Measurements from ENCODE around the gene SDHB.

The SDHB gene

GRCh38 chr1:17001760-17002523 lies 51.9 kb downstream of the SDHB start:
- Histone ChIP-seq H3K9ac (ENCODE audit: low read length) (no peak overlapping the region), H3K27ac (ENCODE audit: low read length) (no peak overlapping the region), H3K36me3 (replicated peaks; ENCODE audit: low read depth, low read length) (no peaks in the 10 kb centered on the region), H3K9me3 (ENCODE audit: insufficient read depth, low read length) (no peaks in the 10 kb centered on the region), H3K4me1 (ENCODE audit: low read length) (no peaks in the 10 kb centered on the region), H2AFZ (ENCODE audit: low read depth, low read length) (no peak overlapping the region), H4K20me1 (ENCODE audit: insufficient read depth, low read length) (no peaks in the 10 kb centered on the region), H3K79me2 (ENCODE audit: low read length) (no peaks in the 10 kb centered on the region), H3K4me3 (ENCODE audit: low read length) (no peak overlapping the region), H3K4me2 (ENCODE audit: low read length) (no peak overlapping the region), H3K27me3 (ENCODE audit: low read depth, low read length) (no peaks in the 10 kb centered on the region)
- TF ChIP-seq EZH2phosphoT487 (IDR thresholded peaks at IDR 0.05; ENCODE audit: low read depth) = no peak
- TF ChIP-seq, protein P1, sequence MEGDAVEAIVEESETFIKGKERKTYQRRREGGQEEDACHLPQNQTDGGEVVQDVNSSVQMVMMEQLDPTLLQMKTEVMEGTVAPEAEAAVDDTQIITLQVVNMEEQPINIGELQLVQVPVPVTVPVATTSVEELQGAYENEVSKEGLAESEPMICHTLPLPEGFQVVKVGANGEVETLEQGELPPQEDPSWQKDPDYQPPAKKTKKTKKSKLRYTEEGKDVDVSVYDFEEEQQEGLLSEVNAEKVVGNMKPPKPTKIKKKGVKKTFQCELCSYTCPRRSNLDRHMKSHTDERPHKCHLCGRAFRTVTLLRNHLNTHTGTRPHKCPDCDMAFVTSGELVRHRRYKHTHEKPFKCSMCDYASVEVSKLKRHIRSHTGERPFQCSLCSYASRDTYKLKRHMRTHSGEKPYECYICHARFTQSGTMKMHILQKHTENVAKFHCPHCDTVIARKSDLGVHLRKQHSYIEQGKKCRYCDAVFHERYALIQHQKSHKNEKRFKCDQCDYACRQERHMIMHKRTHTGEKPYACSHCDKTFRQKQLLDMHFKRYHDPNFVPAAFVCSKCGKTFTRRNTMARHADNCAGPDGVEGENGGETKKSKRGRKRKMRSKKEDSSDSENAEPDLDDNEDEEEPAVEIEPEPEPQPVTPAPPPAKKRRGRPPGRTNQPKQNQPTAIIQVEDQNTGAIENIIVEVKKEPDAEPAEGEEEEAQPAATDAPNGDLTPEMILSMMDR (IDR thresholded peaks at IDR 0.05; ENCODE audit: low read depth, low read length) = no peak

GRCh38 chr1:16999863-17000262 lies 54.0 kb downstream of the SDHB start:
- Histone ChIP-seq H4K20me1 (ENCODE audit: insufficient read depth, low read length) (no peaks in the 10 kb centered on the region), H3K27me3 (ENCODE audit: low read depth, low read length) (no peaks in the 10 kb centered on the region), H2AFZ (ENCODE audit: low read depth, low read length) (no peak overlapping the region), H3K27ac (ENCODE audit: low read length) (no peak overlapping the region), H3K36me3 (replicated peaks; ENCODE audit: low read depth, low read length) (no peaks in the 10 kb centered on the region), H3K4me3 (ENCODE audit: low read length) (no peak overlapping the region), H3K9ac (ENCODE audit: low read length) (no peak overlapping the region), H3K9me3 (ENCODE audit: insufficient read depth, low read length) (no peaks in the 10 kb centered on the region), H3K4me1 (ENCODE audit: low read length) (no peaks in the 10 kb centered on the region), H3K79me2 (ENCODE audit: low read length) (no peaks in the 10 kb centered on the region), H3K4me2 (ENCODE audit: low read length) (no peak overlapping the region)
- TF ChIP-seq, protein P1 (IDR thresholded peaks at IDR 0.05; ENCODE audit: low read depth, low read length) = no peak
- no peak for TF ChIP-seq EZH2phosphoT487 (IDR thresholded peaks at IDR 0.05; ENCODE audit: low read depth)

DNA sequence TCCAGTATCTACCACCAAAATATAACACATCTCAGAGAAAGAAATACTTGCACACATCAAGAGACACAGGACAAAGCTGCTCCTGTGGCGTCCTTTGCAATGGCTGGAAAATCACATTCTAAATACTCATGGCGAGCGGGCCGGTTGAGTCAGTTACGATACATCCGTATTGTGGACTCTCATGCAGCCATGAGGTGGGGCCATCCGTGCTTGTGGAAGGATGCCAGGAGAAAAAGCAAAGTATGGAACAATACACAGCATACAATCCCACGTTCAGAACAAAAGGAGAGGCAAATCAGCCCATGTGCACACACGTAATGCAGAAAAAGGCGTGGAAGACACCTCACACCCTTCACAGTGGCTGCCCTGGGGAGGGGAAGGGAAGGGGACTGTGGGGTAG lies 55.2 kb downstream of the SDHB start:
- Histone ChIP-seq H2AFZ (ENCODE audit: low read depth, low read length) (no peak overlapping the region), H3K4me3 (ENCODE audit: low read length) (no peak overlapping the region), H3K9ac (ENCODE audit: low read length) (no peak overlapping the region), H3K27me3 (ENCODE audit: low read depth, low read length) (no peaks in the 10 kb centered on the region), H3K36me3 (replicated peaks; ENCODE audit: low read depth, low read length) (no peaks in the 10 kb centered on the region), H3K27ac (ENCODE audit: low read length) (no peak overlapping the region), H4K20me1 (ENCODE audit: insufficient read depth, low read length) (no peaks in the 10 kb centered on the region), H3K9me3 (ENCODE audit: insufficient read depth, low read length) (no peaks in the 10 kb centered on the region), H3K4me2 (ENCODE audit: low read length) (no peak overlapping the region), H3K4me1 (ENCODE audit: low read length) (no peaks in the 10 kb centered on the region), H3K79me2 (ENCODE audit: low read length) (no peaks in the 10 kb centered on the region)
- TF ChIP-seq EZH2phosphoT487 (IDR thresholded peaks at IDR 0.05; ENCODE audit: low read depth) = no peak
- TF ChIP-seq, protein P1 (IDR thresholded peaks at IDR 0.05; ENCODE audit: low read depth, low read length) = no peak

DNA sequence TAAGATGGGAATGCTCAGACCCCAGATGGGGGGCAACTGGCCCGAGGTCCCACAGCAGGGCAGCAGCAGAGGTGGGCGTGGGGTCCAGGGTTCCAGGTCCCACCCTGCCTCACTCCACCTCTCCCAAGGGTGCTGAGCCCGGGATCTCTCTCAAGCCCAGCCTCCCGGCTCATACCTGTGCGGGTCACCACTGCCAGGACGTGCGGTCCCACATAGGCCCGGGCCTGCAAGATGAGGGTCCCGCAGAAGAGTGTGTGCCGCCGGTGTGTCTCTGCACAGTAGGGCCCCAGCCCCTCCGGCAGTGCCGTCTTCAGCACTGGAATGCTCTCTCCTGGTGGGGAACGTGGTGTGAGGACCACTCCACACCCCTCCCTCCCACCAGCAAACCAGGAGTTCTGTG lies 57.0 kb downstream of the SDHB start:
- H3K4me2 ChIP-seq (ENCODE audit: low read length) = no peak overlapping the region
- H3K27me3 ChIP-seq (ENCODE audit: low read depth, low read length) = no peaks in the 10 kb centered on the region

More for the DNA sequence above, 57.0 kb downstream of the SDHB start:
- Histone ChIP-seq H3K79me2 (ENCODE audit: low read length) (no peaks in the 10 kb centered on the region), H3K9ac (ENCODE audit: low read length) (no peak overlapping the region), H3K27ac (ENCODE audit: low read length) (no peak overlapping the region), H3K4me3 (ENCODE audit: low read length) (no peak overlapping the region), H3K36me3 (replicated peaks; ENCODE audit: low read depth, low read length) (no peaks in the 10 kb centered on the region), H4K20me1 (ENCODE audit: insufficient read depth, low read length) (no peaks in the 10 kb centered on the region), H2AFZ (ENCODE audit: low read depth, low read length) (no peak overlapping the region), H3K9me3 (ENCODE audit: insufficient read depth, low read length) (no peaks in the 10 kb centered on the region), H3K4me1 (ENCODE audit: low read length) (no peaks in the 10 kb centered on the region)
- TF ChIP-seq EZH2phosphoT487 (IDR thresholded peaks at IDR 0.05; ENCODE audit: low read depth) = no peak
- TF ChIP-seq, protein P1 (IDR thresholded peaks at IDR 0.05; ENCODE audit: low read depth, low read length) = no peak

Measured in OCI-LY3 (cell line).